ENCODE results near the gene ARRDC3.
"Not testable (repeated sequence)": the region's sequence is repeated elsewhere in the genome, so short reads cannot be mapped to it uniquely, and the experiment has no call there.

ARRDC3 gene

DNA sequence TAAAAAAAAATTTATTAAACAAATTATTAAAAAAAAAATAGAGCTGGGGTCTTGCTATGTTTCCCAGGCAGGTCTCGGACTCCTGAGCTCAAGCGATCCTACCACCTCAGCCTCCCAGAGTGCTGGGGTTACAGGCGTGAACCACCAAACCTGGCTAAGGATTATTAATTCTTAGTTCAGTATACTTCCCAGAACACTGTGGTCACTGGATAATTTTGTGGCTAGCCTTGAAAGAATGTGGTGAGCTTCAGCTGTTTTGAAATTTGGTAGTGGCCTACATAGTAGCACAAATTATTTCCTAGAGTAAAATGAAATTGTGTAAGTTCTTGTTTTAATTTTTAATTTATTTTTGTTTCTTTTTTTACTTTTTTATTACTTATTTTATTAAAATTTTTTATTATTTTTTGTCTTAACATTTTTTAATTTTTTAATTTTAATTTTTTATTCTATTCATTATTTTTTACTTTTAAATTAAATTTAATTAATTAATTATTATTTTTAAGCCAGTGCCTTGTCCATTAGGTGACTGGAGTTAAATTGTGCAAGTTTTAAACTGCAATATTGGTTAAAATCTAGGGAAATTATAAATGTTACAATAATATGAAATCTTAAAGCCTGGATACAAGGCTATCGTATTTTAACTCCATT, 23.0 kb downstream of the ARRDC3 start:
- DNase-seq: no peak

DNA sequence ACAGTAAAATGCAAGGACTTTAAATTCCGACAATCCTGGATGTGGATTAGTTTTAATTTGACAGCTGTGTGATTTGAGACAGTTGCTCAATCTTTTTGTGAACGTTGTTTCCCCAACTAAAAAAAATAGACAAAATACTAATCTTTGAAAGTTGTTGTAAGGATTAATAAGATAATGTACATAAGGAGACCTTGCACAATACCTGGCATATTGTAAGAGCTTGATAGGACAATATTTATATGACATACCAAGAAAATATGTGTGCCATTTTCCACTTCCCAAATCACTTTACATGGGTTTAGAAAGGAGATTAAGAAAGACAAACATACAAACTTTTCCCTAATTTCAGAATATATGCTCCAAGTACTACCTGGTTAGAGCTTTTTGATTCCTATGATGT, 25.3 kb downstream of the ARRDC3 start:
- no peak for DNase-seq

DNA sequence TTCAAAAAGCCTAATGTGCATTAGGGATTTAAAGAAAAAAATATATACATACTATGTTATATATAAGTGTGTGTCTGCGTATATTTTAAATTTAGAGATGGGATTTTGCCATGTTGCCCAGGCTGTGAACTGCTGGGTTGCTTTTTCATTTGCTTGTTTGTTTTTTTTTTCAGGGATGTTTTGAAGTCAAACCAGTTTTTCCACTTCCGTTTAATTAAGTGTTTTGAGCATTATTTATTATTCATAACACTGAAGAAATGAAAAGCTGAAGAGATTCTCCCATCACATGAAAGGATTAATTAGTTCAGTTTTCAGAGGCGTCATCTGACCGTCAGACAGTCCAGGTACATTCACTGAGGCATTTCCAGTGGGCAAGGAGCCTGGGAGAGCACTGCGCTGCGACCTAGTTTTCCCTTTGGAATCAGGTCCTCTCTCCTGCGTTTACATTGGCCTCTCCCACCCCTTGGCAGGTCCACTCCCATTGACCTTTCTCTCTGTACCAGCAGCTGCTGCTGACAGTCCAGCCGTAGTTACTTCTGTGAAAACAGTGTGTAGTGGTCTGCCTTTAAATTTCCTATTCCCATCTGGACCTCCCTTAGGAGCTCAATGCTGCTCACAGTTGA, 26.0 kb downstream of the ARRDC3 start:
- DNase-seq: peak in 2 of 3 experiments; percentile 8 to 42

DNA sequence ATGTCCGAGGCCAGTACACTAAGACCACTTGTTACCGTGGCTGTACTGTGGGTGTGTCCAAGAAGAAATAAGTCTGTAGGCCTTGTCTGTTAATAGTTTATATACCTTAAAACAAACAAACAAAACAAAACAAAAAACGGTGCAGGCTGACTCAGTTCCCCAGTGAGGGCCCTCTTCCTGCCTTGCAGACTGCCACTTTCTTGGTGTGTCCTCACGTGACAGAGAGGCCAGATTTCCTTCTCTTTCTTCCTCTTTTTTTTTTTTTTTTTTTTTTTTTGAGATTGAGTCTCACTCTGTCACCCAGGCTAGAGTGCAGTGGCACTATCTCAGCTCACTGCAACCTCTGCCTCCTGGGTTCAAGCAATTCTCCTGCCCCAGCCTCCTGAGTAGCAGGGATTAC, 28.2 kb downstream of the ARRDC3 start:
- not testable (repeated sequence) for DNase-seq

DNA sequence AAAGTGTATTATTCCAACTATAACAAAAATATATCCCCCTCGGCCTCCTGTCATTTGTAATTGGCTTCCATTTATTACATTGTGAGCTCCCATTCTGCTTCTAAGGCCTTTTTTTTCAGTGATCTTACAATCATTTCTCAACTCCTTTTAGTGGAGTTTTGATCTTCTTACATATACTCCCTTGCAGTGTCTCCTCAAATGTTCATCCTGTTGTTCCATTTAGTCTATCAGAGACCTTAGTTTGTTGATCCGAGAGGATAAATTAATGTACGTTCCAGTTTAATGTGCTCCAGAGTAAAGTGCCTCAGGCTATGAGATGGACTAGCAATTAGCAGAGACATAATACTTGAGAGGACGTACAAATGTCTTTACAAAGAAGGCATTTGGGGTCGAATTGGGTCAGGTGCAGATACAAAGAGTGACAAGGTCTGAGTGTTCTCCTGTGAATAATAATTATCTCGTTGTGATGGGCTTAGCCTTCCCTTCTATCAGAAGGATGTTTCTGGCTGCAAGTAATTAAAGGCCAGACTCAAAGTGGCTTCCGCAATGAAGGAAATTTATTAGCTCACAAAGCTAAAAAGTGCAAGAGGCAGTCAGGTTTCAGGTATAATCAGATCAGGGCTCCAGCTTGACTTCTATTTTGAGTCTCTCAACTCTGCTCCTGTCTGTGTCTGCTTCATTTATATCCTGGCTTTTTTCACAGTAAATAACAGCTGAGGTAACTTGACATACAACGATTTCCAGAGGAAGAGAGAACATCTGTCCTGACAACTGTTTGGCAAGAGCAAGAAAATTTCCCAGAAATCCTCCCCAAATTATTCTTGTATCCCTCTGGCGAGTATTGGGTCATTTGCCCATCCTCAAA, 30.1 kb downstream of the ARRDC3 start:
- DNase-seq: peak in 2 of 3 experiments; percentile 18 to 65

DNA sequence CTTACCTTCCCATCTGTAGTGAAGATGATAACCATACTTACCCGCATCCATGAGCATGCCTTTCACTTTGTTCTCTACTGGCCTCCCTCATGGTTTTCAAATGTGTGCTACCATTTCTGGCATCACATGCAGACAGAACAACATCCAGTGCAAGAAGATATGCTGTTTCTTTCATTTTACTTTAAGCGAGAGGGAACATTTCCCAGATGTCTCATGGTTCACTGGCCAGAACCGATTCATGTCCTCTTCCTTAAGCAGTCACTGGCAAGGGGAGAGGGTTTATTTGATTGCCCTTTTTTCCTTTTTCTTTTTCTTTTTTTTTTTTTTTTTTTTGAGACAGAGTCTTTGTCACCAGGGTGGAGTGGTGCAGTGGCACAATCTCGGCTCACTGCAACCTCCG, 37.7 kb downstream of the ARRDC3 start:
- DNase-seq: no peak

DNA sequence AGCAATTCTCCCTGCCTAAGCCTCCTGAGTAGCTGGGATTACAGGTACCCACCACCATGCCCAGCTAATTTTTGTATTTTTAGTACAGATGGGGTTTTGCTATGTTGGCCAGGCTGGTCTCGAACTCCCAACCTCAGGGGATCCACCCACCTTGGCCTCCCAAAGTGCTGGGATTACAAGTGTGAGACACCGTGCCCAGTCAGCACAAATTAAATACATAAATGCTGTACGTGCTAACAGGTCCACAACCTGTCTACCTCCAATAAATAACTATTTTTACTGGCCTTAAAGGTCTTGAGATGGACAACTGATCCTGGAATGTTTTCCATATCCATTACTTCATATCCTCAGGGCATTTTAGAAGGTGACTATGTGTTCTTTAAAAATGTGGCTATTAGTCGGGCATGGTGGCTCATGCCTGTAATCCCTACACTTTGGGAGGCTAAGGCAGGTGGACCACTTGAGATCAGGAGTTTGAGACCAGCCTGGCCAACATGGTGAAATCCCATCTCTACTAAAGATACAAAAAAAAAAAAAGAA, 38.4 kb downstream of the ARRDC3 start:
- DNase-seq: not testable (repeated sequence)

DNA sequence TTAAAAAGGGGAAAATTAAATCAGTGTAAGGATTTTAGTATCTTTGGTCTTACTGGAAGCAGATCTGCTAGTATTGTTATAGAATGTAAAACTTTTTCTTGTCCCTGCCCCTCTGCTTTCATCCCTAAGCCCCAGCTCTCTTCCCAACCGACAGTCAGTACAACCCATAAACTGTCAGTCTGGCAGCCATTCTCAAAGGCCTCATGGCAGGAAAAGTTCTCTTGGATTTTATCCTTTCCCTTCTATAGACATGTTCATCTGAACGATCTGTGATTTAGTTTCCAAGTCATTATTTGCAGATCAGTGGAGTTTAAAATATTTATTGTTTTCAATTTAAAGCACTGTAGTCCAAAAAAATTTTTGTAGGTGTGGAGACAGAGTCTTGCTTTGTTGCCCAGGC, 39.2 kb downstream of the ARRDC3 start:
- DNase-seq: no peak

DNA sequence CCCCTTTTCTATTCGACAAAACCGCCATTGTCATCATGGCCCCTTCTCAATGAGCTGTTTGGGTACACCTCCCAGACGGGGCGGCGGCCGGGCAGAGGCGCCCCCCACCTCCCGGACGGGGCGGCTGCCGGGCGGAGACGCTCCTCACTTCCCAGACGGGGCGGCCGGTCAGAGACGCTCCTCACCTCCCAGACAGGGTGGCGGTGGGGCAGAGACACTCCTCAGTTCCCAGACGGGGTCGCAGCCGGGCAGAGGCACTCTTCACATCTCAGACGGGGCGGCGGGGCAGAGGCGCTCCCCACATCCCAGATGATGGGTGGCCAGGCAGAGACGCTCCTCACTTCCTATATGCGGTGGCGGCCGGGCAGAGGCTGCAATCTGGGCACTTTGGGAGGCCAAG, 40.2 kb downstream of the ARRDC3 start:
- DNase-seq: not testable (repeated sequence)

DNA sequence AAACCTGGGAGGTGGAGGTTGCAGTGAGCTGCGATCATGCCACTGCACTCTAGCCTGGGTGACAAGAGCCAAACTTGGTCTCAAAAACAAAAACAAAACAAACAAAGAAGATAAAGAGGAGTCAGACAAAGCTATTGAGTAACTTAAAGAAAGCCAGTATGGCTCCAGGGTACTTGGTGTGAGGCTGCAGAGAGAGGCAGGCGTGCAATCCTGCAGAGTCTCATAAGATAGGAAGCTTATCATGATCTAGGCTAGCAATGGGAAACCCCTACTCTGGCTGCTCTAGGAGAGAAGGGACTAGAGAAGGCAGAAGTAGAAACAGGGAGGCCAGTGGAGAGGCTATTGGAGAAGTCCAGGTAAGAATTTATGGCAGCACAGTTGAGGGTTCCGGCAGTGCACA, 42.0 kb downstream of the ARRDC3 start:
- no peak for DNase-seq

DNA sequence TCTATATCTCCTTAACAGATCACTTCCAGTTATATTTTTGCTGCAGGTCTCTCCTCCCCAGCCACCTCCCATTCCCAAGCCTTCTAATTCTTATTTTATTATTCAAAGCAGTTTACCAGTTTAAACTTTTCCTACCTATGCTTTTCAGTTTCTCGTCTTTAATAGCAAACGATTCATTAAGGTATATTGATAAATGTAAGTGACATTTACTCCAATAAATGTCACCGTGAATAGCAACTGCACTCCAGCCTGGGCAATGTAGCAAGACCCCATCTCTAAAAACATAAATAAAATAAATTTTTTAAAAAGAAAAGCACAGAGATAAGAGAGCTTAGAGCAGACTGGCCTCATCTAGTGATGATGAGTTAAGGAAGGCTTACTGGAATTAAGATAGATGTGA, 42.6 kb downstream of the ARRDC3 start:
- DNase-seq: no peak

DNA sequence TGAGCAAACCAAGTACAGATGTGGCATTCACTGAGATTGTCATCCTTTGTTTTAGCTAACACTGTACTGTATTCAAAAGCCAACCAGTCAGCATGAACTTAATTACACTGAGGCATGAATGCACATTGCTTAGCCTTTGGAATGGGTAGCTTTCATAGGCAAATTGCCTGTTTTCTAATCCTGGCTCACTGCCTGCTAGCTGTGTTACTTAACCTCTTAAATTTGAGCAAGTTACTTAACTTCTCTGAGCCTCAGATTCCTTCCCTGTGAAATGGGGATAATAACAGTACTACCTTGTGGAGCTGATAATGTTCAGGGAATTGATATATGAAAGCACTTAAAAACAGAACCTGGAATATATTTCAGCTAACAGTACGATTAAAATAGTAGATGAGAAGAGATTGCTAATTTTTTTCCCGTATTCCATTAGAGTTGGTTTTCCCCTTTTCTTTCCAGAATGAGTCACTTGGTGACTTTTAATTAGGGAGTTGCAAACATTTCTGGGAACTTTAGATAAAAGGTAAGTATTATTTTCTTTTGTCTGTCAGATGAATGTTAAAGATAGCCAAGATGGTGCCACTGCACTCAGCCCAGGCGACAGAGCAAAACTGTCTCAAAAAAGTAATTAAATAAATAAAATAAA, 43.9 kb downstream of the ARRDC3 start:
- no peak for DNase-seq

DNA sequence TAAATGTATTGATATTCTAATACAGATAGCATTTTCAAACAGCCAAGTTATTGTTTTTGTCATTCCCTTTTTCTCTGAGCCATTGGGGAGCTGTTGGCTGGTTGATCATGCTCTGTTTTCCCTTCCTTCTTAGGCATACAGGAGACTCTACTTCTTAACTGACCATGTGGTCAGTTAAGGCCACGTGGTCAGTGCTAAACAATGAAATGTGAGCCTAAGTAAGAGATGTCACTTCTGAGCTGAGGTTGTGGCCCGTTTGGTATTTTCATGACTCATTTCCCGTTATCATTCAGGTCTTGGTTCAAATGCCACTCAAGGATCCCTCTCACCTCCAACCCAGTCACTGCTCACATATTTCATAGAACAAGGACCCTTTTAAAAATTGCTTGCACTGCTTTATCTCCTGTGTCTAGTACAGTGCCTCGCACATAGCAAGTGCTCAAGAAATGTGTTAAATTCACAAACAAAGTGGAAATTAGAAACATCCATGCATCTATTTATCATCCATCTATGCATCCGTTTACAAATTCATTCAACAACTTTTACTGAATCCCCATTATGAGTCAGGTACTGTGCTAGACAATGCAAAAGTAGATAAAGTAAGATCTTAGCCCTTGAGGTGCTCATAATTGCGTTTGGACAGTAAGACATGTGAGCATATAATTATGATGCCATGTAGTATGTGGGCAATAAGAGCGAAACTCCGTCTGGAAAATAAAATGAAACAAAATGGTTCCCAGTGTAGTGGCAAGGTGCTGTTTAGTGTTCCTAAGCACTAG, 50.7 kb downstream of the ARRDC3 start:
- no peak for DNase-seq

DNA sequence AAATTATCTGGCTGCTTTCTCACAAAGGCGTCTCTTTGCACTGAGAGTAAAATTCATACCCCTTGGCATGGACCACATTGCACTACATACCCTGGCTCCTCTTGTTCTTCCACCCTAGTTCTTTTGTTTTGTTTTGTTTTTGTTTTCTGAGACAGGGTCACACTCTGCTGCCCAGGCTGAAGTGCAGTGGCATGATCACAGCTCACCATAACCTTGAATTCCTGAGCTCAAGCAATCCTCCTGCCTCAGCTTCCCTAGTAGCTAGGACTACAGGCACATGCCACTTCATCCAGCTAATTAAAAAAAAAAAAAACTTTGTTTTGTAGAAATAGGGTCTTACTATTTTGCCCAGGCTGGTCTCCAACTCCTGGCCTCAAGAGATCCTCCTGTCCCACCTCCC, 51.4 kb downstream of the ARRDC3 start:
- DNase-seq: no peak

DNA sequence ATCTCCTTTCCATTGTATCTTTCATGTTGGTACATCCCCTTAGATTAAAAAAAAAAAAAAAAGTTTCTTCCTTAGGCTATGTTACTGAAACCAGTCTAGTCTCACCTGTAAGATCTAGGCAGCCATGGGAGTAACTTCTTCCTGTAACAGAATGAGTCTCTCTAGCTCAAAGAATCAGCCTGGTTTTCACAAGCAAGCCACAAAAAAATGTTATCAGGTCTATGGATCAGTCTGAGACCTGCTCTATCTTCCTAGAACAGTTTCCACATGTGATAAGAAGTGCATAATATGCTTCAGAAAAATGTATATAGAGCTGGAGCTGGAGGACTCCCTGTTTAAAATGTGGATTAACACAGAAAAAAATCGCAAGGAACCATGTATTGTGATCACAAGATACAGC, 53.8 kb downstream of the ARRDC3 start:
- no peak for DNase-seq

DNA sequence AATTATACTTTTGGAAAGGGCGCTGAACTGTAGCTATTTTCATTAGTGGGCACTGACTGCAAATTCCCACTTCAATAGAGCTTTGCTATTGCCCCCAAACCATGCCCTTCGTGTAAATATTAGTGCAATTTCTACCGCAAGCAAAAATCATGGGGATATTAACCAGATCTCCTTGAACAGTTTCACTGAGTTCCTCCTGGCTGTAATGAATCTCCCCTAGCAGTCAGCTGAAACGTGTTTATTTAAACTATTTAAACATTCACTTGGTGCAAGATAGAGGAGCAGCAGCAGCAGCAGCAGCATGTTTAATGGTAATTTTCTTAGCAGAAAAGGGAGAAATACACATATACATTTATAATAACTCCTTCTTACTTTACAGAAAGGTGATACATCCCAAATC, 54.4 kb downstream of the ARRDC3 start:
- no peak for DNase-seq

DNA sequence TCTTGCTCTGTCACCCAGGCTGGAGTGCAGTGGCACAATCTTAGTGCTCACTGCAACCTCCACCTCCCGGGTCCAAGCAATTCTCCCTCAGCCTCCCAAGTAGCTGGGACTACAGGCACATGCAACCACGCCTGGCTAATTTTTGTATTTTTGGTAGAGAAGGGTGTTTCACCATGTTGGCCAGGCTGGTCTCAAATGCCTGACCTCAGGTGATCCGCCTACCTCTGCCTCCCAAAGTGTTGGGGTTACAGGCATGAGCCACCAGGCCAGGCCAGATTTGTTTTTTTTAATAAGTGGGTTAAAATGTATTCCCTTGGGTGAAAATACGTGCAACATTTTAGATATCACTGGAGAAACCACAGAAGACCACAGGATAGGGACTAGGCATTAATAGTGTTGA, 60.1 kb downstream of the ARRDC3 start:
- not testable (repeated sequence) for DNase-seq

DNA sequence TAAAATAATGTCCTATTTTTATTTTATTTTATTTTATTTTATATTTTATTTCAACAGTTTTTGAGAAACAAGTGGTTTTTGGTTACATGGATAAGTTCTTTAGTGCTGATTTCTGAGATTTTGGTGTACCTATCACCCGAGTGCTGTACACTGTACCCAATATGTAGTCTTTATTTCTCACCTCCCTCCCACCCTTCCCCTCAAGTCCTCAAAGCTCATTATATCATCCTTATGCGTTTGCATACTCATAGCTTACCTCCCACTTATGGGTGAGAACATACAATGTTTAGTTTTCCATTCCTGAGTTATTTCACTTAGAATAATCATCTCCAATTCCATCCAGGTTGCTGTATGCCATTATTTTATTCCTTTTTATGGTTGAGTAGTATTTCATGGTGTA, 63.5 kb downstream of the ARRDC3 start:
- no peak for DNase-seq

DNA sequence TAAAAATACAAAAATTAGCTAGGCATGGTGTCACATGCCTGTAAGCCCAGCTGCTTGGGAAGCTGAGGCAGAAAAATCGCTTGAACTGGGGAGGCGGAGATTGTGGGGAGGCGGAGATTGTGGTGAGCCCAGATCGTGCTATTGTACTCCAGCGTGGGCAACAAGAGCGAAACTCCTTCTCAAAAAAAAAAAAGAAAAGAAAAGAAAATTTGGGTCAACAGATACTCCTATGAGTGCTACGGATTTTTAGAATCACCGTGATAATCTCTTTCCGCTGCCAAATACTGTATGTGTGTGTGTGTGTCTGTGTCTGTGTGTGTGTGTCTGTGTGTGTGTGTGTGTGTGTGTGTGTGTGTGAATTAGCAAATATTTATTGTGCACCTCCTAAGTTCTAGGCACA, 64.4 kb downstream of the ARRDC3 start:
- DNase-seq: no peak
